Measurements from ENCODE around the gene F11.
"Not testable (repeated sequence)": the region's sequence is repeated elsewhere in the genome, so short reads cannot be mapped to it uniquely, and the experiment has no call there.

F11 gene

DNA sequence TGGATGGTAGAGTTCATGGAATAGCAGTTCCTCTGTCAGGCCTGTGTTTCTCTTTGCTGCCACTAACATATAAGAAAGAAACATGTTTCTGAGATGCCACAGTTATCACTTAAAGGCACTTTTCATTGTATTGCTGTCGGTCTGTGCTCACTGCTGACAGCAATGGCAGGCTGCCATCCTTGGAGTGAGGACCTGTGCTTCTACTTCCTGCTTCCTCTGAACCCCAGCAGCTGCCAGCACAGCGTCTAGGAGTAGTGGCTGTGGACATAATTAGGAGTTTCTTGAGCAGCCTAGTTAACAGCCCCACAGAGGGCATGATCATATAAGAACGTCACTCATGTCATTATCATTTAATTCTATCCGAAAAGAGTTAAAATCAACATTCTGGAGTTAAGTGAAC lies 30.5 kb downstream of the F11 start:
- intact Hi-C loops (cut with DNase I): loop anchor here (5.0 kb wide), 1 partner anchor 291 kb away; no protein-coding TSS in a partner anchor
- no peak for DNase-seq

- DNase-seq: peak in 3 of 42 donors; percentile 5 to 43 (median 6)
- intact Hi-C loops (cut with DNase I): loop anchor here (5.0 kb wide), 1 partner anchor 290 kb away; no protein-coding TSS in a partner anchor
Observed at GRCh38 chr4:186297013-186297645, 31.1 kb downstream of the F11 start.

DNA sequence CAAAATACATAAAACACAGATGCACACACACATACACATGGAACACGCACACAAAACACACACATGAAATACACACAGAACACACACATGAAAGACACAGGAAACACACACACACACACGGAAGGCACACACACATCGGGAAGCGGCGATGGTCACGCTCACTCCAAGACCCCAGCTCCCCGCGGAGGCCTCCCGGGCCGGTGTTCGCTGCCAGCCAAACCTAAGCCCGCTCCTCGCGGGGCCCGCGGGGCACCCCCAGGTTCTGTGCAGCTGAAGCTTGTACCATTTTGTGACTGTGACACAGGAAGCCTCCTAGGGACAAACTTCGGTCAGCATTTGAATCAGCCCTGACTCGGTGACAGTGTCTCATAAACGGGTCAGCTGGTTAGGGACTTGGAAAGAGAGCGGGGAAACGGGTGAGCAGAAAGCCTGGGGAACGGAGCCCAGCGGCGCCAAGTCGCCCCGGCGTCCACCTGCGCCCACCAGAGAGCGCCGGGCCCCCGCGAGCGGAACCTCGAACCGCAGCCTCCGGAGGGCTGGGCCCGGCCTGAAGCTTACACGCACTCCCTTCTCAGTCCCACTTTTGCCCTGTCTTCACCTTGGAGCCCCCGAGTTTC lies 32.1 kb downstream of the F11 start:
- no peak for DNase-seq
- intact Hi-C loops (cut with DNase I): loop anchor here (5.0 kb wide), 1 partner anchor 289 kb away; no protein-coding TSS in a partner anchor

DNA sequence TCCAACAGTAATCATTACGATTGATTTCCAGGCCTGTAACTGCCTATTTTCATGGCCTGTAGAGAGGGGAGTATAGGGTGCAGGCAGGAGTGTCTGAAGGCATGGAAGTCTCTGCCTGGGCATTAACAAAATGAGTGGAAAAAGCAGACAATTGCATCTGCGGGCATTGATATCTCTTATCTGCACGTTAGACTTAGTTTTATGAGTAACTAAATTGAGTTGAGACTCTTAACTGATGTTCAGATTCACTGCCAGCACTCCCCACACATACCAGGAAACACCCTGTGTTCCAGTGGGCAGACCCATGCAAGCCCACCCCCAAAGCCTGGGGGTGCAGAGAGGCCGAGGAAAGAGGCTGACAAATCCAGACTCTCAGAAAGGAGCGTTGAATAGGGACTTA lies 33.3 kb downstream of the F11 start:
- intact Hi-C loops (cut with DNase I): loop anchor here (5.0 kb wide), 1 partner anchor 288 kb away; no protein-coding TSS in a partner anchor
- DNase-seq: no peak

DNA sequence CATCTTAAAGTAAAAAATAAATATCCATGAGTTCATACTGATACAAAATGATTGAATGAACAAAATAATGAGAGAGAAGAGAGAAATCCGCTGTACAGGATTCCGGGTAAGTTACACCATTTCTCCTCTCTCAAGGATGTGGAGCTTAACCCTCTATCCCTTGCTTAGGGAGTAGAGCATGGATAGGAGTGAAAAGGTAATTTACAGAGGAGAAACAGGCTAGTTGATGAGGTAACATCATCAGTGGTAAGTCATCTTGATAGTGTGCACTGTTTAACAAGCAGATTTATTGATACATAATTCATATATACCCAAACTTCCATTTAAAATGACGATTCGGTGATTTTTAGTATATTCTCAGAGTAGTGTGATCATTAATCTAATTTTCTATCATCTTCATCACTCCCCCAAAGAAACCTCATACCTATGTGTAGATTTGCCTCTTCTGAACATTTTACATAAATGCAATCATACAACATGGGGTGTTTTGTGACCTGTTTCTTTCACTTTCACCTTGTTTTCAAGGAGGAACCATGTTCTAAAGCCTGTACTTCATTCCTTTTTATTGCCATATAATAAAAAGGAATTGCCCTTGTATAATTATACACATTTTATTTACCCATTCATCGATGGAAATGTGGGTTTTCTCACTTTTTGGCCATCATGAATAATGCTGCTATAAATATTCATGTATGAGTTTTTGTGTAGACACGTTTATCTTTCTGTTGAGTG lies 34.8 kb downstream of the F11 start:
- intact Hi-C loops (cut with DNase I): no loop called here
- DNase-seq: no peak

GRCh38 chr4:186304216-186304615 lies 38.2 kb downstream of the F11 start:
- DNase-seq: no peak
- intact Hi-C loops (cut with DNase I): no loop called here

DNA sequence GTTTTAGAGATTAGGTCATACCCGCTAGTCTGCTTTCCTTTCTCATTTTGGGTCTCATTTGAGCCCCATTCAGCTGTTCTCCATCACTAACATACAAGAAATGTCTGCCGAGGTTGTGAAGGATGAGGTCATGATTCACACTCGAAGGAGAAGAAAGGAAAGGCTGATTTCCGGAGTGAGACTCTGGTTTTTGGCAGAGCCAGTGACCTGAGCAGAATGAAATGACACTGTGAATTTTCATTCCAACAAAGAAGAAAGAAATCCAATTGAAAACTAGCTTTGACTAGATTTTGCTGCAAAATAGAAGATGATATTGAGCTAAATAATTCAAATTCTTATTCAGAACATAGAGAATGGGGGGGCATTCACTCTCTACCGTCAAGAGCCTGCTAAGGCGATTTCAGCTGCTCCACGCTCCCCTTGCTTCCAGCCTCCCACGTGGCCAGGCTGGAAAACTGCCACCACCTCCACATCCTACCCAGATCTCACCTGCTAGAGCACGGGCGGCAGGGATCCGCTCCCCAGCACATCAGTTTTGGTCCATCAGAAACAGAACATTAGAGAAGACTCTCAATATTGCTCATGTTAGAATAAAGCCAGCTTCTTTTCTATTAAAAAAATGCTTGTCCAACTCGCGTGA lies 39.0 kb downstream of the F11 start:
- intact Hi-C loops (cut with DNase I): no loop called here
- DNase-seq: no peak

DNA sequence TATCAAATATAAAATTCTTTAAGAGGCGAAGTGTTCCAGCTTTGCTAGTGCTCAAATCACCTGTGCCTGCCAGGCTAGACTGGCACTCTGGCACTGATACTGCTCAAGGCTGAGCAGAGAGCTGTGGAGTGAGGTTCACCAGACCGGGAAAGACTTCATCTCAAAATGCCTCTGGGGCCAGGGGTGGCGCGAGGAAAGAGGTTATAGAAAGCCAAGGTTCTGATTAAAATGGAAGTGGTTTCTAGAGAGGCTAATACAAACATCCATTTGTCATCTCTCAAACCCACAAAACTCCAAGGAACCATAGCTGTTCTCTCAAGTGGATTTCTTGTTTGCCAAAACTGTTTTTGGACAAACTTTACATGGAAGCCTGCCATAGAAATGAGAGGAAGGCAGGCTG lies 41.5 kb downstream of the F11 start:
- intact Hi-C loops (cut with DNase I): no loop called here
- no peak for DNase-seq

DNA sequence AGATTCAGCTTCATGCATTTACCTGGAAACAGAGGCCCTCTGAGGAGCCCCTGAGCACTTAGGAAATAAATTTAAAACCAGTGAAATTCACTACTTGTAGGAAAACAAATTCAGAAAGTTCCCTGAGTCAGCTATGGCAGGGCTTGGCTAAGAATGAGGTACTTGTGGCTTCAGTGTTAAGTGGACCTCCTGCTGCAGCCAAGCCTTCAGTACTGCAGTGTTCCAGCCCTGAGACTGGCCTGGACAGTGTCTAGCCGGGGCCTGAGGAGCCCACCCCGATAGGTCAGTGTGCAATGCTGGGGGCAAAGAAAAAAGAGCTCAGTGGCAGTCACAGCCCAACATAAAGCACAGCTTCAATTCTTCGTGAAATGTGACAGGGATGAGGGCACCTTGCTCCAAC lies 41.9 kb downstream of the F11 start:
- intact Hi-C loops (cut with DNase I): no loop called here
- DNase-seq: no peak

DNA sequence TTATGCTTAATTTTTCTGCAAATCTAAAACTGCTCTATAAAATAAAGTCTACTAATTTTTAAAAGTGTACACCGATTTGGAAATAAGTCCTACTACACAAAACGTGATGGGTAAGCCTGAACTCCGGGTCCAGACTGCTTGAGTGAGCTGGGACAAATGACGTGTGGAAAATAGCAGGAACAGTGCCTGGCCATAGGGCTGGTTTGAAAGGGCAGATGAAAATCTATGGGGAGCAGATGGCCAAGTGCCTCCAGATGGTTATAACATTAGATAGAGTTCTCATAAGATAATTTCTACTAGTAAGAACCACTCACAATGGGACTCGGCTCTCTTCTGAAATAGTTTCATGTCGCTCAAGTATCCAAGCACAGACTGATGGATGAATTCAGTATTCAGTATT lies 52.5 kb downstream of the F11 start:
- intact Hi-C loops (cut with DNase I): no loop called here
- DNase-seq: no peak

GRCh38 chr4:186324660-186325059 lies 58.7 kb downstream of the F11 start:
- intact Hi-C loops (cut with DNase I); DNase-seq: not testable (repeated sequence)

DNA sequence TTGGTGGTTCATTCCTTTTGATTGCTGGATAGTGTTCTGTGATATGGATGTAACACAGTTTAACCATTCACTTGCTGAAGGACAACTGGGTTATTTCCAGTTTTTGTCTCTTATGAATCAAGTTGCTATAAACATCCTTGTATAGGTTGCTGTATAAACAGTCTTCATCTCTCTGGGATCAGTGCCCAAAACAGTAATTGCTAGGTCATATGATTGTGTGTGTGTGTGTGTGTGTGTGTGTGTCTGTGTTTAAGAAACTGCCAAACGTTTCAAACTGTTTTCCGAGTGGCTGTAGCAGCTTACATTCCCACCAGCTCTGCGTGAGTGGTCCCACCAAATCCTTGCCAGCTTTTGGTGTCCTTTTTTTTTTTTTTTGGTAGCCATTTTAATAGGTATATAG lies 60.4 kb downstream of the F11 start:
- intact Hi-C loops (cut with DNase I): no loop called here
- no peak for DNase-seq

DNA sequence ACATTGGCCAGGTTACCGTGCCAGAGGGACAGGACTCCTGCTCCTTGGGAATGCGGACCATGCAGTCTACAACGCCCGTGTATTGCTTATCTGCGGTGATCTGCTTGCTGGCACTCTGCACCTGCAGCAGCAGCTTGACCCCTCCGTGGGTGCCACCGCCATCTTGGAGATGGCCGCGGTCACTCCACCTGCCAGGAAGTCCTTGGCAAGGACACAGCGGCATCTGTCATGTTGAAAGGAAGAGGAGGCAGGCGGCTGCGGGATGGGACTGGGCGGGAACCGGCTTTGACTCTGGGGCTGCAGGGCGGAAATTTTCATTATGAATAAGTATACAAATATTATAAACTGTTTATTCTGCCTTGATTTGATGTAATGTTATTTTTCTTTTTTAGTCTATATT lies 63.4 kb downstream of the F11 start:
- DNase-seq: no peak
- intact Hi-C loops (cut with DNase I): no loop called here

- no peak for DNase-seq
- intact Hi-C loops (cut with DNase I): no loop called here
Observed at GRCh38 chr4:186330368-186330767, 64.4 kb downstream of the F11 start.

DNA sequence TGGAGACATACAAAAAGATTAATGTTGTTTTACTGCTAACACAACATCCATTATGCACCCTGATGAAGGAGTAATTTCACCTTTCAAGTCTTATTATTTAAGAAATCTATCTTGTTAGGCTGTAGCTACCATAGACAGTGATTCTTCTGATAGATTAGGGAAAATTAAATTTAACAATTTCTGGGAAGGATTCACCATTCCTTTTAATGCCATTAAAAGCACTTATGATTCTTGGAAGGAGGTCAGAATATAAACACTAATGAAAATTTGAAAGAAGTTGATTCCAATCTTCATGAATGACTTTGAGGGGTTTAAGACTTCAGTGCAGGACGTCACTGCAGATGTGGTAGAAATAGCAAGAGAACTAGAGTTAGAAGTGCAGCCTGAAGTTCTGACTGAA lies 69.8 kb downstream of the F11 start:
- no peak for DNase-seq
- intact Hi-C loops (cut with DNase I): no loop called here

All from head of caudate nucleus (tissue), 42 donors.